ENCODE data around the gene AMN1.
A peak's percentile ranks its signal among the peaks of the same experiment; 100 is the strongest.
"Not testable (repeated sequence)": the region's sequence is repeated elsewhere in the genome, so short reads cannot be mapped to it uniquely, and the experiment has no call there.

AMN1 gene

GRCh38 chr12:31728917-31729640, at the start of gene AMN1:
Gene AMN1, minus strand, starts transcription at chr12:31729021. Its CDS starts 13 bp downstream, at chr12:31729008.
- peak; percentile 100 for DNase-seq

- DNase-seq = no peak
Measured at GRCh38 chr12:31773867-31774266, 45.0 kb upstream of the AMN1 start.

GRCh38 chr12:31773223-31773750, 44.5 kb upstream of the AMN1 start:
- DNase-seq = no peak

- no peak for DNase-seq
Measured at GRCh38 chr12:31772685-31773222, 43.9 kb upstream of the AMN1 start.

- no peak for DNase-seq
Measured at GRCh38 chr12:31772186-31772585, 43.4 kb upstream of the AMN1 start.

- no peak for DNase-seq
Measured at GRCh38 chr12:31768046-31768445, 39.2 kb upstream of the AMN1 start.

- no peak for DNase-seq
Measured at GRCh38 chr12:31765931-31766330, 37.1 kb upstream of the AMN1 start.

GRCh38 chr12:31759632-31760459, 31.0 kb upstream of the AMN1 start:
- DNase-seq = no peak

GRCh38 chr12:31758297-31758696, 29.5 kb upstream of the AMN1 start:
- DNase-seq = not testable (repeated sequence)

GRCh38 chr12:31756977-31757420, 28.2 kb upstream of the AMN1 start:
- no peak for DNase-seq

- no peak for DNase-seq
Measured at GRCh38 chr12:31752450-31752849, 23.6 kb upstream of the AMN1 start.

GRCh38 chr12:31751085-31751484, 22.3 kb upstream of the AMN1 start:
- no peak for DNase-seq

GRCh38 chr12:31750747-31751039, 21.9 kb upstream of the AMN1 start:
- no peak for DNase-seq

- DNase-seq = peak; percentile 68
Measured at GRCh38 chr12:31749024-31749704, 20.3 kb upstream of the AMN1 start.

GRCh38 chr12:31745242-31745641, 16.4 kb upstream of the AMN1 start:
- DNase-seq = no peak

- DNase-seq = not testable (repeated sequence)
Measured at GRCh38 chr12:31744363-31744762, 15.5 kb upstream of the AMN1 start.

- peak; percentile 36 for DNase-seq
Measured at GRCh38 chr12:31742891-31743290, 14.1 kb upstream of the AMN1 start.

- DNase-seq = no peak
Measured at GRCh38 chr12:31740628-31741027, 11.8 kb upstream of the AMN1 start.

GRCh38 chr12:31737763-31738162, 8.9 kb upstream of the AMN1 start:
- DNase-seq = no peak

- peak; percentile 26 for DNase-seq
Measured at GRCh38 chr12:31737345-31737744, 8.5 kb upstream of the AMN1 start.

GRCh38 chr12:31736472-31736871, 7.7 kb upstream of the AMN1 start:
- DNase-seq = peak; percentile 82

GRCh38 chr12:31733549-31734432, 5.0 kb upstream of the AMN1 start:
- peak; percentile 55 for DNase-seq

Measured in CD4-positive, alpha-beta T cell treated with Interleukin-17A for 1 hour (primary cell).